Stimulated activated CD8-positive, alpha-beta memory T cell treated with anti-CD3 and anti-CD28 coated beads, Interleukin-7, amount 100 ng/mL, for 4 hours (primary cell): ENCODE data around the gene TCP10L.
"Not testable (repeated sequence)": the region's sequence is repeated elsewhere in the genome, so short reads cannot be mapped to it uniquely, and the experiment has no call there.

Experiments
- DNase-seq, 2 donors: peaks; one replicate each; pipeline ENCODE4 v3.0.0-alpha.2; 2020; ENCODE audit warnings: low read depth in 2 of 2

The TCP10L gene

GRCh38 chr21:32554832-32555638, 30.3 kb downstream of the TCP10L start:
- no peak for DNase-seq

GRCh38 chr21:32549886-32550285, 35.4 kb downstream of the TCP10L start:
- no peak for DNase-seq

GRCh38 chr21:32549440-32549839, 35.9 kb downstream of the TCP10L start:
- DNase-seq: no peak

- DNase-seq: no peak
These were observed 36.3 kb downstream of the TCP10L start for GRCh38 chr21:32548978-32549377.

GRCh38 chr21:32547018-32547417, 38.3 kb downstream of the TCP10L start:
- DNase-seq: no peak

GRCh38 chr21:32545948-32546441, 39.3 kb downstream of the TCP10L start:
- no peak for DNase-seq

- DNase-seq: no peak
These were observed 40.6 kb downstream of the TCP10L start for GRCh38 chr21:32544697-32545096.

GRCh38 chr21:32543975-32544374, 41.3 kb downstream of the TCP10L start:
- no peak for DNase-seq

- not testable (repeated sequence) for DNase-seq
These were observed 42.3 kb downstream of the TCP10L start for GRCh38 chr21:32543056-32543455.

- no peak for DNase-seq
These were observed 45.9 kb downstream of the TCP10L start for GRCh38 chr21:32539378-32539777.

GRCh38 chr21:32538147-32538792, 47.1 kb downstream of the TCP10L start:
- peak; percentile 12 to 29 for DNase-seq

GRCh38 chr21:32537569-32537881, 47.8 kb downstream of the TCP10L start:
- no peak for DNase-seq

GRCh38 chr21:32535612-32536011, 49.7 kb downstream of the TCP10L start:
- DNase-seq: no peak

- no peak for DNase-seq
These were observed 51.2 kb downstream of the TCP10L start for GRCh38 chr21:32534113-32534512.

- DNase-seq: no peak
These were observed 51.7 kb downstream of the TCP10L start for GRCh38 chr21:32533611-32534010.

- no peak for DNase-seq
These were observed 52.3 kb downstream of the TCP10L start for GRCh38 chr21:32533053-32533452.

- no peak for DNase-seq
These were observed 52.7 kb downstream of the TCP10L start for GRCh38 chr21:32532636-32533035.

- not testable (repeated sequence) for DNase-seq
These were observed 53.8 kb downstream of the TCP10L start for GRCh38 chr21:32531561-32531960.

- not testable (repeated sequence) for DNase-seq
These were observed 54.5 kb downstream of the TCP10L start for GRCh38 chr21:32530809-32531208.

- no peak for DNase-seq
These were observed 55.6 kb downstream of the TCP10L start for GRCh38 chr21:32529679-32530078.

- DNase-seq: no peak
These were observed 60.0 kb downstream of the TCP10L start for GRCh38 chr21:32525282-32525681.

- DNase-seq: no peak
These were observed 61.2 kb downstream of the TCP10L start for GRCh38 chr21:32523988-32524719.
